ENCODE results near the gene PPP2R1A.
"Not testable (repeated sequence)": the region's sequence is repeated elsewhere in the genome, so short reads cannot be mapped to it uniquely, and the experiment has no call there.

The PPP2R1A gene

DNA sequence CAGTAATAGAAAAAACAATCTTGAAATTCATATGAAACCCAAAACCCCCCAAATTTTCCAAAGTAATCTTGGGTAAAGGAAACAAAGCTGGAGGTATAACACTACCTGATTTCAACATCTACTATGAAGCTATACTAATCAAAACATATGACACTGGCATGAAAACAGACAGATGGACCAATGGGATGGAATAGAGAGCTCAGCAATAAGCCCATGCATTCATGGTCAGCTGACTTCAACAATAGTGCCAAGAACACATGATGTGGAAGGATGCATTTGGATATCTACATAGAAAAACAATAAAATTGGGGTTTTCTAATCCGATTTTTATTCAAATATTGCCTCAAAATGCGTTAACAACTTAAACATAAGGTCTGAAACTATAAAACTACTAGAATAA, 47.3 kb downstream of the PPP2R1A start:
- 58 to 100% methylated on average over 1 to 2 of the region's 2 CpGs for WGBS, 2 experiments
- Histone ChIP-seq H3K9me3 (ENCODE audit: control insufficient read depth, low read length) (no peaks in the 10 kb centered on the region), H3K27me3 (ENCODE audit: control insufficient read depth, insufficient read depth, low read length, poor library complexity, severe bottlenecking) (no peaks in the 10 kb centered on the region), H3K36me3 (ENCODE audit: control insufficient read depth, insufficient read depth, low read length) (no peaks in the 10 kb centered on the region), H3K4me3 (ENCODE audit: insufficient read depth, low read depth, low read length) (no peak overlapping the region), H3K4me1 (ENCODE audit: control insufficient read depth, insufficient read depth, low read length) (no peaks in the 10 kb centered on the region), H3K27ac (ENCODE audit: insufficient read depth, low read depth, low read length, poor library complexity, severe bottlenecking) (no peak overlapping the region)

DNA sequence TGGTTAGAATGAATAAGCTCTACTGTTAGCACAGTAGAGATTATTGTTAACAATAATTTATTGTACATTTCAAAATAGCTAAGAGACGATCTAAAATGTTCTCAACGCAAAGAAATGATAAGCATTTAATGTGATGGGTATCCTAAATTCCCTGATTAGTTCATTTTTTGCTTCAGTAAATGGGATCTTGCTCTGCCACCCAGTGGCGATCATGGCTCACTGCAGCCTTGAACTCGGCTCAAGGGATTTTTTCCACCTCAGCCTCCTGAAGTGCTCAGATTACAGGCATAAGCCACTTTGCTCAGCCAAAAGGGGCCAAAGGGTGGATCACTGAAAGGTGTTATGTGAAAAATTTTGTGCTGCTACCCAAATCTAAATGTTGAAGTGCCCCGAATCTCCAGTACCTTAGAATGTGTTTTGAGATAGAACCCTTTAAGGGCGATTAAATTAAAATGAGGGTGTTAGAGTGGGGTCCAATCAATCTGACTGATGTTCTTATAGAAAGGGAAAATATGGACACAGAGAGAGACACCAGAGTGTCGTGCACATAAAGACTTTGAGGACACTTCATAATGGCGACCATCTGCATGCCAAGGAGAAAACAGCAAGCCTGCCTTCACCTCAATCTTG, 48.0 kb downstream of the PPP2R1A start:
- H3K4me3 ChIP-seq (ENCODE audit: insufficient read depth, low read depth, low read length) = no peak overlapping the region
- 18 to 19% methylated on average over 8 of the region's 8 CpGs for WGBS, 2 experiments
- H3K4me1 ChIP-seq (ENCODE audit: control insufficient read depth, insufficient read depth, low read length) = no peaks in the 10 kb centered on the region
- H3K9me3 ChIP-seq (ENCODE audit: control insufficient read depth, low read length) = no peaks in the 10 kb centered on the region
- H3K27me3 ChIP-seq (ENCODE audit: control insufficient read depth, insufficient read depth, low read length, poor library complexity, severe bottlenecking) = no peaks in the 10 kb centered on the region
- no peaks in the 10 kb centered on the region for H3K36me3 ChIP-seq (ENCODE audit: control insufficient read depth, insufficient read depth, low read length)
- H3K27ac ChIP-seq (ENCODE audit: insufficient read depth, low read depth, low read length, poor library complexity, severe bottlenecking) = no peak overlapping the region

- H3K27me3 ChIP-seq (ENCODE audit: control insufficient read depth, insufficient read depth, low read length, poor library complexity, severe bottlenecking) = no peaks in the 10 kb centered on the region
- H3K4me1 ChIP-seq (ENCODE audit: control insufficient read depth, insufficient read depth, low read length) = no peaks in the 10 kb centered on the region
- H3K27ac ChIP-seq (ENCODE audit: insufficient read depth, low read depth, low read length, poor library complexity, severe bottlenecking) = no peak overlapping the region
- 86 to 88% methylated on average over 12 of the region's 12 CpGs for WGBS, 2 experiments
- no peak overlapping the region for H3K4me3 ChIP-seq (ENCODE audit: insufficient read depth, low read depth, low read length)
- H3K9me3 ChIP-seq (ENCODE audit: control insufficient read depth, low read length) = no peaks in the 10 kb centered on the region
- H3K36me3 ChIP-seq (ENCODE audit: control insufficient read depth, insufficient read depth, low read length) = no peaks in the 10 kb centered on the region
Observed at GRCh38 chr19:52244021-52244420, 54.2 kb downstream of the PPP2R1A start.

- Histone ChIP-seq H3K36me3 (ENCODE audit: control insufficient read depth, insufficient read depth, low read length) (no peaks in the 10 kb centered on the region), H3K27ac (ENCODE audit: insufficient read depth, low read depth, low read length, poor library complexity, severe bottlenecking) (no peak overlapping the region), H3K4me3 (ENCODE audit: insufficient read depth, low read depth, low read length) (no peak overlapping the region), H3K9me3 (ENCODE audit: control insufficient read depth, low read length) (no peaks in the 10 kb centered on the region), H3K4me1 (ENCODE audit: control insufficient read depth, insufficient read depth, low read length) (no peaks in the 10 kb centered on the region), H3K27me3 (ENCODE audit: control insufficient read depth, insufficient read depth, low read length, poor library complexity, severe bottlenecking) (no peaks in the 10 kb centered on the region)
- 31 to 36% methylated on average over 6 of the region's 6 CpGs for WGBS, 2 experiments
Observed at GRCh38 chr19:52248241-52248640, 58.4 kb downstream of the PPP2R1A start.

GRCh38 chr19:52258426-52258825, 68.6 kb downstream of the PPP2R1A start:
- no peaks in the 10 kb centered on the region for H3K9me3 ChIP-seq (ENCODE audit: control insufficient read depth, low read length)
- H3K27ac ChIP-seq (ENCODE audit: insufficient read depth, low read depth, low read length, poor library complexity, severe bottlenecking) = no peak overlapping the region
- H3K36me3 ChIP-seq (ENCODE audit: control insufficient read depth, insufficient read depth, low read length) = no peaks in the 10 kb centered on the region
- 87 to 93% methylated on average over 5 of the region's 5 CpGs for WGBS, 2 experiments
- H3K27me3 ChIP-seq (ENCODE audit: control insufficient read depth, insufficient read depth, low read length, poor library complexity, severe bottlenecking) = no peaks in the 10 kb centered on the region
- no peak overlapping the region for H3K4me3 ChIP-seq (ENCODE audit: insufficient read depth, low read depth, low read length)
- no peaks in the 10 kb centered on the region for H3K4me1 ChIP-seq (ENCODE audit: control insufficient read depth, insufficient read depth, low read length)

- H3K36me3 ChIP-seq (ENCODE audit: control insufficient read depth, insufficient read depth, low read length); H3K4me1 ChIP-seq (ENCODE audit: control insufficient read depth, insufficient read depth, low read length); H3K27ac ChIP-seq (ENCODE audit: insufficient read depth, low read depth, low read length, poor library complexity, severe bottlenecking); H3K4me3 ChIP-seq (ENCODE audit: insufficient read depth, low read depth, low read length); H3K27me3 ChIP-seq (ENCODE audit: control insufficient read depth, insufficient read depth, low read length, poor library complexity, severe bottlenecking); H3K9me3 ChIP-seq (ENCODE audit: control insufficient read depth, low read length): not testable (repeated sequence)
- 85 to 94% methylated on average over 6 of the region's 6 CpGs for WGBS, 2 experiments
Observed at GRCh38 chr19:52265556-52265955, 75.7 kb downstream of the PPP2R1A start.

GRCh38 chr19:52269338-52270261, 79.7 kb downstream of the PPP2R1A start, which contains the start of gene ZNF766:
TSS of gene ZNF766 (plus strand) at chr19:52269587. CDS start at chr19:52269614, 27 bp downstream.
- Histone ChIP-seq H3K27ac (ENCODE audit: insufficient read depth, low read depth, low read length, poor library complexity, severe bottlenecking) (peak within 1 kb of the TSS; percentile 94), H3K4me3 (ENCODE audit: insufficient read depth, low read depth, low read length) (peak within 1 kb of the TSS; percentile 99), H3K27me3 (ENCODE audit: control insufficient read depth, insufficient read depth, low read length, poor library complexity, severe bottlenecking) (no peaks in the 10 kb centered on the region), H3K9me3 (ENCODE audit: control insufficient read depth, low read length) (no peaks in the 10 kb centered on the region), H3K36me3 (ENCODE audit: control insufficient read depth, insufficient read depth, low read length) (peaks cover 10% of the 10 kb centered on the region), H3K4me1 (ENCODE audit: control insufficient read depth, insufficient read depth, low read length) (no peaks in the 10 kb centered on the region)
- WGBS, 2 experiments = 0% methylated on average over 70 of the region's 70 CpGs

- no peaks in the 10 kb centered on the region for H3K27me3 ChIP-seq (ENCODE audit: control insufficient read depth, insufficient read depth, low read length, poor library complexity, severe bottlenecking)
- no peaks in the 10 kb centered on the region for H3K9me3 ChIP-seq (ENCODE audit: control insufficient read depth, low read length)
- H3K4me1 ChIP-seq (ENCODE audit: control insufficient read depth, insufficient read depth, low read length) = no peaks in the 10 kb centered on the region
- H3K4me3 ChIP-seq (ENCODE audit: insufficient read depth, low read depth, low read length) = peak overlapping the region; percentile 99
- no peak overlapping the region for H3K27ac ChIP-seq (ENCODE audit: insufficient read depth, low read depth, low read length, poor library complexity, severe bottlenecking)
- 19% methylated on average over 11 of the region's 11 CpGs for WGBS, 2 experiments
- peaks cover 10% of the 10 kb centered on the region for H3K36me3 ChIP-seq (ENCODE audit: control insufficient read depth, insufficient read depth, low read length)
Observed at GRCh38 chr19:52270266-52270885, 80.5 kb downstream of the PPP2R1A start.

GRCh38 chr19:52273301-52273700, 83.4 kb downstream of the PPP2R1A start:
- 92 to 97% methylated on average over 2 of the region's 2 CpGs for WGBS, 2 experiments
- no peak overlapping the region for H3K27ac ChIP-seq (ENCODE audit: insufficient read depth, low read depth, low read length, poor library complexity, severe bottlenecking)
- no peaks in the 10 kb centered on the region for H3K27me3 ChIP-seq (ENCODE audit: control insufficient read depth, insufficient read depth, low read length, poor library complexity, severe bottlenecking)
- H3K4me1 ChIP-seq (ENCODE audit: control insufficient read depth, insufficient read depth, low read length) = no peaks in the 10 kb centered on the region
- peaks cover 10% of the 10 kb centered on the region for H3K36me3 ChIP-seq (ENCODE audit: control insufficient read depth, insufficient read depth, low read length)
- no peaks in the 10 kb centered on the region for H3K9me3 ChIP-seq (ENCODE audit: control insufficient read depth, low read length)
- no peak overlapping the region for H3K4me3 ChIP-seq (ENCODE audit: insufficient read depth, low read depth, low read length)

GRCh38 chr19:52274191-52274590, 84.3 kb downstream of the PPP2R1A start:
- Histone ChIP-seq H3K27me3 (ENCODE audit: control insufficient read depth, insufficient read depth, low read length, poor library complexity, severe bottlenecking) (no peaks in the 10 kb centered on the region), H3K4me3 (ENCODE audit: insufficient read depth, low read depth, low read length) (no peak overlapping the region), H3K4me1 (ENCODE audit: control insufficient read depth, insufficient read depth, low read length) (no peaks in the 10 kb centered on the region), H3K36me3 (ENCODE audit: control insufficient read depth, insufficient read depth, low read length) (peaks cover 10% of the 10 kb centered on the region), H3K27ac (ENCODE audit: insufficient read depth, low read depth, low read length, poor library complexity, severe bottlenecking) (no peak overlapping the region), H3K9me3 (ENCODE audit: control insufficient read depth, low read length) (no peaks in the 10 kb centered on the region)
- WGBS, 2 experiments = 75 to 79% methylated on average over 5 of the region's 5 CpGs
